Activated CD4-positive, alpha-beta T cell treated with anti-CD3 and anti-CD28 coated beads, Interleukin-2, amount 10 ng/mL, durations not matched to agents 7 days and 5 days (primary cell): Measurements from ENCODE around the gene BCL2L14. TPM values are rescaled to one million over a fixed set of nuclear protein-coding genes. Genes with fewer than 3 reads are reported as not detected.
"Not testable (repeated sequence)": the region's sequence is repeated elsewhere in the genome, so short reads cannot be mapped to it uniquely, and the experiment has no call there.

Experiments
- CTCF ChIA-PET: fragments of 350-600 bp; sonication (Branson Sonifier 250); formaldehyde crosslinking; loops from one replicate; lab custom pipeline; 2021; ENCODE audit warnings: antibody characterized with exemption; lab: Charles Lee
- POLR2A ChIA-PET: fragments of 350-600 bp; sonication (Branson Sonifier 250); formaldehyde crosslinking; loops from one replicate; lab custom pipeline; 2021; ENCODE audit warnings: antibody characterized with exemption; lab: Charles Lee
- DNase-seq: peaks from one replicate; pipeline ENCODE4 v3.0.0-alpha.2; 2020
- H3K27ac Mint-ChIP-seq: one replicate; pipeline ENCODE4 v1.8.0; 2021; ENCODE audit warnings: mild to moderate bottlenecking, moderate library complexity, mixed read lengths
- H3K27me3 Mint-ChIP-seq: one replicate; pipeline ENCODE4 v1.8.0; 2021; ENCODE audit warnings: mixed read lengths
- H3K36me3 Mint-ChIP-seq: one replicate; pipeline ENCODE4 v1.8.0; 2021; ENCODE audit warnings: low read depth, mixed read lengths
- H3K4me1 Mint-ChIP-seq: one replicate; pipeline ENCODE4 v1.8.0; 2021; ENCODE audit warnings: mixed read lengths
- H3K4me3 Mint-ChIP-seq: one replicate; pipeline ENCODE4 v1.8.0; 2021; ENCODE audit warnings: mild to moderate bottlenecking, moderate library complexity, mixed read lengths
- H3K9me3 Mint-ChIP-seq: one replicate; pipeline ENCODE4 v1.8.0; 2021; ENCODE audit warnings: mixed read lengths
- microRNA-seq: library from miRNA; unstranded; fragments of <30 nt; microRNA quantifications from one replicate; pipeline ENCODE4 v1.2.0, GENCODE V29; 2021; ENCODE audit warnings: borderline microRNAs expressed, borderline replicate concordance
- total RNA-seq, 2 experiments: library from RNA; stranded (reverse); gene quantifications; one replicate each; pipeline ENCODE4 v1.2.3, GENCODE V29; 2021

The BCL2L14 gene
- total RNA-seq, 2 experiments from 2014 or later: 6.5 to 8.0 TPM

- no peaks in the 10 kb centered on the region for H3K36me3 Mint-ChIP-seq
- H3K4me3 Mint-ChIP-seq: no peak overlapping the region
- no peaks in the 10 kb centered on the region for H3K9me3 Mint-ChIP-seq
- H3K27ac Mint-ChIP-seq: no peak overlapping the region
- CTCF ChIA-PET: no interaction called here
- POLR2A ChIA-PET: no interaction called here
- DNase-seq: no peak
- no peaks in the 10 kb centered on the region for H3K27me3 Mint-ChIP-seq
- no peaks in the 10 kb centered on the region for H3K4me1 Mint-ChIP-seq
Observed at GRCh38 chr12:12127304-12127703, 56.6 kb downstream of the BCL2L14 start.

- Mint-ChIP-seq H3K9me3 (no peaks in the 10 kb centered on the region), H3K4me1 (no peaks in the 10 kb centered on the region), H3K4me3 (no peak overlapping the region), H3K36me3 (no peaks in the 10 kb centered on the region), H3K27me3 (no peaks in the 10 kb centered on the region), H3K27ac (no peak overlapping the region)
- ChIA-PET POLR2A (no interaction called here), CTCF (interaction anchor here (0.9 to 1.0 kb wide), 2 partner anchors 14 to 32 kb away, joined by 3 to 4 read pairs; no protein-coding TSS in a partner anchor)
- no peak for DNase-seq
Observed at GRCh38 chr12:12128670-12129069, 57.9 kb downstream of the BCL2L14 start.

- Mint-ChIP-seq H3K9me3 (no peaks in the 10 kb centered on the region), H3K4me3 (no peak overlapping the region), H3K4me1 (no peaks in the 10 kb centered on the region), H3K27ac (no peak overlapping the region), H3K27me3 (no peaks in the 10 kb centered on the region), H3K36me3 (no peaks in the 10 kb centered on the region)
- no peak for DNase-seq
- ChIA-PET POLR2A (no interaction called here), CTCF (no interaction called here)
Observed at GRCh38 chr12:12133259-12133658, 62.5 kb downstream of the BCL2L14 start.

GRCh38 chr12:12133785-12134184 is 63.0 kb downstream of the BCL2L14 start:
- Mint-ChIP-seq H3K27me3 (no peaks in the 10 kb centered on the region), H3K4me3 (no peak overlapping the region), H3K4me1 (no peaks in the 10 kb centered on the region), H3K36me3 (no peaks in the 10 kb centered on the region), H3K9me3 (no peaks in the 10 kb centered on the region), H3K27ac (no peak overlapping the region)
- ChIA-PET CTCF (no interaction called here), POLR2A (no interaction called here)
- DNase-seq: no peak

- Mint-ChIP-seq H3K4me3 (no peak overlapping the region), H3K27me3 (peaks cover 2% of the 10 kb centered on the region), H3K27ac (no peak overlapping the region), H3K4me1 (no peaks in the 10 kb centered on the region), H3K9me3 (no peaks in the 10 kb centered on the region), H3K36me3 (no peaks in the 10 kb centered on the region)
- POLR2A ChIA-PET: no interaction called here
- no peak for DNase-seq
- CTCF ChIA-PET: no interaction called here
Observed at GRCh38 chr12:12138203-12139154, 67.7 kb downstream of the BCL2L14 start.

GRCh38 chr12:12141000-12141399 is 70.3 kb downstream of the BCL2L14 start:
- Mint-ChIP-seq H3K4me1 (no peaks in the 10 kb centered on the region), H3K4me3 (no peak overlapping the region), H3K27ac (no peak overlapping the region), H3K9me3 (no peaks in the 10 kb centered on the region), H3K36me3 (no peaks in the 10 kb centered on the region), H3K27me3 (peaks cover 2% of the 10 kb centered on the region)
- no peak for DNase-seq
- ChIA-PET POLR2A (no interaction called here), CTCF (no interaction called here)

- H3K27me3 Mint-ChIP-seq, H3K36me3 Mint-ChIP-seq, H3K4me3 Mint-ChIP-seq, H3K4me1 Mint-ChIP-seq, DNase-seq, H3K9me3 Mint-ChIP-seq, CTCF ChIA-PET, POLR2A ChIA-PET, H3K27ac Mint-ChIP-seq: not testable (repeated sequence)
Observed at GRCh38 chr12:12144531-12144930, 73.8 kb downstream of the BCL2L14 start.

GRCh38 chr12:12147111-12147510 is 76.4 kb downstream of the BCL2L14 start:
- ChIA-PET CTCF (no interaction called here), POLR2A (no interaction called here)
- H3K4me3 Mint-ChIP-seq: no peak overlapping the region
- DNase-seq: no peak
- H3K9me3 Mint-ChIP-seq: no peaks in the 10 kb centered on the region
- H3K27me3 Mint-ChIP-seq: no peaks in the 10 kb centered on the region
- H3K4me1 Mint-ChIP-seq: no peaks in the 10 kb centered on the region
- H3K36me3 Mint-ChIP-seq: no peaks in the 10 kb centered on the region
- no peak overlapping the region for H3K27ac Mint-ChIP-seq

Small RNAs within 50 kb of the gene (microRNA-seq; reads per million reads assigned to microRNA genes)
- gene MIR1244-4: not detected

Other genes starting within 250 kb of the BCL2L14 start
- gene LRP6, start 196.1 kb downstream of the BCL2L14 start, total RNA-seq: 1 to 10 TPM; 1.4 to 1.6 TPM